IPS DF 6.9 (cell line): ENCODE results near the gene KRI1.
"Not testable (repeated sequence)": the region's sequence is repeated elsewhere in the genome, so short reads cannot be mapped to it uniquely, and the experiment has no call there.

Experiments used
- DNase-seq: peaks from one replicate; pipeline ENCODE4 v3.0.0-alpha.2; 2013; ENCODE audit warnings: low read depth, low spot score
- H3K27ac ChIP-seq: one replicate; pipeline ENCODE4 v1.5.1; 2013; ENCODE audit warnings: low read length, control low read depth
- H3K27me3 ChIP-seq: 2 replicates; pipeline ENCODE4 v1.6.1; 2013; ENCODE audit warnings: mild to moderate bottlenecking, low read length; ENCODE audit not compliant: control insufficient read depth, insufficient read depth
- H3K36me3 ChIP-seq: 2 replicates; pipeline ENCODE4 v1.6.1; 2013; ENCODE audit warnings: low read length; ENCODE audit not compliant: control insufficient read depth, insufficient read depth
- H3K4me1 ChIP-seq: 2 replicates; pipeline ENCODE4 v1.6.1; 2013; ENCODE audit warnings: low read length; ENCODE audit not compliant: control insufficient read depth, insufficient read depth
- H3K4me3 ChIP-seq: 2 replicates; pipeline ENCODE4 v1.5.1; 2013; ENCODE audit warnings: mild to moderate bottlenecking, low read length
- H3K9me3 ChIP-seq: 2 replicates; pipeline ENCODE4 v1.6.1; 2013; ENCODE audit warnings: low read length, inconsistent platforms; ENCODE audit not compliant: control insufficient read depth, insufficient read depth
- WGBS: extraction: QIAGEN DNeasy Blood & Tissue Kit; methylation state at CpG from one replicate; pipeline ENCODE4 v1.1.7; 2013; ENCODE audit warnings: mixed read lengths, missing lambda C conversion rate; ENCODE audit not compliant: insufficient read length, insufficient coverage; 5-methylcytosine and 5-hydroxymethylcytosine counted together

The KRI1 gene

DNA sequence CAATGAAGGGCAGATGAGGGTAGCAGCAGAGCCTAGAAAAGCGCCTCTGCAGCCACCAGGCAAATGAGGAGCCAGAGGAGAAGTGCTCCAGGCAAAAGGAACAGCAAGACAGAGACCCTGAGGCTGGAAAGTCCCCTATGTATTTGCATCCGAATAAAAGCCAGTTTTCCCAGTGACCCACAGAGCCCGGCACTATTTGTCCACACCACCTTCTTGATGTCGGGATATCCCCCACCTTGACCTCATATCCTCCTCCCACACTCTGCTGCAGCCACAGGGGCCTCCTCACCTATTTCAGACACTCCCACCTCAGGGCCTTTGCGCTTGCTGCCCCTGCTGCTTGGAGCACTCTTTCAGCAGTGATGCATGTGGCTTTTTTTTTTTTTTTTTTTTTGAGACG, 15.5 kb downstream of the KRI1 start:
- no peaks in the 10 kb centered on the region for H3K27me3 ChIP-seq
- WGBS: no CpG with 5 or more reads among the region's 6 CpGs
- H3K4me1 ChIP-seq: no peaks in the 10 kb centered on the region
- no peak overlapping the region for H3K4me3 ChIP-seq
- DNase-seq: no peak
- peaks cover 37% of the 10 kb centered on the region for H3K36me3 ChIP-seq
- no peak overlapping the region for H3K27ac ChIP-seq
- no peaks in the 10 kb centered on the region for H3K9me3 ChIP-seq

DNA sequence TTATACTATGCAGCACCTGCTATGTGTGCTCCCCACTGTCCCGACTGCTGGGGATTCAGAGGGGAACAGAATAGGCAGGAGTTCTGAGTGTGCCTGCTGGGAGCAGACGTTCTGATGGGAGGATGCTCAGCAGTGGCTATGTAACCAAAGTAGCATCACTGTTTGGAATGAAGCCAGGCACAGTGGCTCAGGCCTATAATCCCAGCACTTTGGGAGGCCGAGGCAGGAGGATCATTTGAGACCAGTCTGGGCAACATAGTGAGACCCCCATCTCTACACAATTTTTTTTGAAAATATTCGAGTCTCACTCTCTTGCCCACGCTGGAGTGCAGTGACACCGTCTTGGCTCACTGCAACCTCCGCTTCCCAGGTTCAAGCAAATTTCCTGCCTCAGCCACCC, 16.1 kb downstream of the KRI1 start:
- no CpG with 5 or more reads among the region's 7 CpGs for WGBS
- no peak for DNase-seq
- peaks cover under 1% of the 10 kb centered on the region; the same call in 1 of the 2 replicates for H3K4me1 ChIP-seq
- no peak overlapping the region for H3K4me3 ChIP-seq
- H3K27ac ChIP-seq: no peak overlapping the region
- H3K36me3 ChIP-seq: peaks cover 33% of the 10 kb centered on the region
- H3K9me3 ChIP-seq: no peaks in the 10 kb centered on the region
- H3K27me3 ChIP-seq: no peaks in the 10 kb centered on the region

DNA sequence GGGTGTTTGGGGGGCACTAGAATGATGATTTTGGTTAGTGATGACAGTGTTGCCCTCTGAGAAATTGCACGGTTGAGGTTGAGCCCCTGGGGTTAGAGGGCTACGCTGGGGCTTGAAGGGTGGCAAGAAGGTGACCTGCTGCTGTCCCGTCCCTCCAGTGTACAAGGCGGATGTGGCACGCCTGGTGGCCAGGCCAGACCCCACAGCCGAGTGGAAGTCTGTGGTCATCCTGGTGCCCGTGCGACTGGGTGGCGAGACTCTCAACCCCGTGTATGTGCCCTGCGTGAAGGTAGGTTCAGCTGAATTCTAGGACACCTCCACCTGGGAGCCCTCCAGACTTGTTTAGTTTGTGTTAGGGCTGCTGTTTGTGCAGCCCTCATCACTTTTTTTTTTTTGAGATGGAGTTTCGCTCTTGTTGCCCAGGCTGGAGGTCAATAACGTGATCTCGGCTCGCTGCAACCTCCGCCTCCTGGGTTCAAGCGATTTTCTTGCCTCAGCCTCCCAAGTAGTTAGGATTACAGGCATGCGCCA, 17.0 kb downstream of the KRI1 start:
- no CpG with 5 or more reads among the region's 18 CpGs for WGBS
- no peak overlapping the region for H3K4me3 ChIP-seq
- DNase-seq: no peak
- no peaks in the 10 kb centered on the region for H3K9me3 ChIP-seq
- H3K4me1 ChIP-seq: peaks cover 4% of the 10 kb centered on the region; the same call in 1 of the 2 replicates
- H3K27me3 ChIP-seq: no peaks in the 10 kb centered on the region
- H3K36me3 ChIP-seq: peaks cover 25% of the 10 kb centered on the region
- no peak overlapping the region for H3K27ac ChIP-seq

DNA sequence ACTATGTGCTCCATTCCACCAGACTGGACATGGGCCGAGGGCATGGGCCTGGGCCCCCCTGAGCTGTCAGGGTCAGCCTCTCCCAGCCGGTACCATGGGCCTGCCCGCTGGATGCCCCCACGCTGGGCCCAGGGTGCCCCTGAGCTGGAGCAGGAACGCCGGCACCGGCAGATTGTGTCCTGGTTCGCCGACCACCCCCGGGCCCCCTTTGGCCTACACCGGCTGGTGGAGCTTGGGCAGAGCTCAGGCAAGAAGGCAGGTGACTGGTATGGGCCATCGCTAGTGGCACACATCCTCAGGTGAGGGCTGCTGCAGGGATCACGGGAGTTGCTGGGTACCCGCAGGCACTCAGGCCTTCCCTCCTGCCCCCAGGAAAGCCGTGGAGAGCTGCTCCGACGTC, 19.0 kb downstream of the KRI1 start:
- DNase-seq: no peak
- Histone ChIP-seq H3K9me3 (no peaks in the 10 kb centered on the region), H3K27me3 (no peaks in the 10 kb centered on the region), H3K27ac (no peak overlapping the region), H3K36me3 (peaks cover 15% of the 10 kb centered on the region), H3K4me1 (peaks cover 4% of the 10 kb centered on the region; the same call in 1 of the 2 replicates), H3K4me3 (no peak overlapping the region)
- no CpG with 5 or more reads among the region's 17 CpGs for WGBS

DNA sequence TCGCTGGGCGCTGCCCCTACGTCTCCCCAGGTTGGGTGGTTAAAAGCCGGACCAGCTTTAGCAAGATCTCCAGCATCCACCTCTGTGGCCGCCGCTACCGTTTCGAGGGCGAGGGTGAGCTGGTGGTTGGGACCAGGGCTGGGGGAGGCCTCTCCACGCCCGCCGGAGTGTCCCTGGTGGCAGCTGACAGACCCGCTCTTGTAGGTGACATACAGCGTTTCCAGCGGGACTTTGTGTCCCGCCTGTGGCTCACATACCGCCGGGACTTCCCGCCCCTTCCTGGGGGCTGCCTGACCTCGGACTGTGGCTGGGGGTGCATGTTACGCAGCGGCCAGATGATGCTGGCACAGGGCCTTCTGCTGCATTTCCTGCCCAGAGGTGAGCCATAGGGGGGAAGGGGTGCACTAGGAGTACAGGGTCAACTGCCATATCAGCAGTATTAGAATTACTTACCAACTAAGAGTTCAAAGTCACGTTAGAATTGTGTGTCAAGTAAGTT, 21.0 kb downstream of the KRI1 start:
- no CpG with 5 or more reads among the region's 23 CpGs for WGBS
- no peaks in the 10 kb centered on the region for H3K9me3 ChIP-seq
- peak overlapping the region; percentile 98; the same call in 1 of the 2 replicates for H3K4me3 ChIP-seq
- no peak for DNase-seq
- H3K4me1 ChIP-seq: peaks cover 4% of the 10 kb centered on the region; the same call in 1 of the 2 replicates
- peaks cover 15% of the 10 kb centered on the region for H3K36me3 ChIP-seq
- no peak overlapping the region for H3K27ac ChIP-seq
- H3K27me3 ChIP-seq: no peaks in the 10 kb centered on the region

DNA sequence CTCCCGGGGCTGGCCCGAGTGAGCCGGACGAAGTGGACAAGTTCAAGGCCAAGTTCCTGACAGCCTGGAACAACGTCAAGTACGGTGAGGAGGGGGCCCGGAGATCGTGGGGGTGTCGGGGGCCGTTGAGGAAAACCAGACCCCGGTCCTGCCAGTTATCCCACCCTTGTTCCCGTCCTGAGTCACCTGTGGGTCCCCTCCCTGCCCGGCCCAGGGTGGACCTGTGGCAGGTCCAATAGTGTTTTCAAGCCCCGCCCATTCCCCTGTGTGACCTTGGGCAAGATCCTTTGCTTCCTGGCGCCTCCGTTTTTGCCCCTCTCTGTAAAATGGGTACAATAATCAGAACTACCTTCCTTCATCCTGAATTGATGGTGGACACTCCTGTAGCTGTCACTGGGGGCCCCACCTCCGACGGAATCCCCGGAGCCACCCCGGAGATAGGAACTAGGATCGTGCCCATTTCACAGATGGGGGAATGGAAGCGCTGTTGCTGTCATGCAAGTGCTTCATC, 21.5 kb downstream of the KRI1 start:
- H3K4me1 ChIP-seq: peaks cover 4% of the 10 kb centered on the region; the same call in 1 of the 2 replicates
- no peaks in the 10 kb centered on the region for H3K27me3 ChIP-seq
- no peak overlapping the region for H3K27ac ChIP-seq
- DNase-seq: no peak
- H3K36me3 ChIP-seq: peaks cover 15% of the 10 kb centered on the region
- WGBS: no CpG with 5 or more reads among the region's 22 CpGs
- H3K9me3 ChIP-seq: no peaks in the 10 kb centered on the region
- peak overlapping the region; percentile 98 for H3K4me3 ChIP-seq

DNA sequence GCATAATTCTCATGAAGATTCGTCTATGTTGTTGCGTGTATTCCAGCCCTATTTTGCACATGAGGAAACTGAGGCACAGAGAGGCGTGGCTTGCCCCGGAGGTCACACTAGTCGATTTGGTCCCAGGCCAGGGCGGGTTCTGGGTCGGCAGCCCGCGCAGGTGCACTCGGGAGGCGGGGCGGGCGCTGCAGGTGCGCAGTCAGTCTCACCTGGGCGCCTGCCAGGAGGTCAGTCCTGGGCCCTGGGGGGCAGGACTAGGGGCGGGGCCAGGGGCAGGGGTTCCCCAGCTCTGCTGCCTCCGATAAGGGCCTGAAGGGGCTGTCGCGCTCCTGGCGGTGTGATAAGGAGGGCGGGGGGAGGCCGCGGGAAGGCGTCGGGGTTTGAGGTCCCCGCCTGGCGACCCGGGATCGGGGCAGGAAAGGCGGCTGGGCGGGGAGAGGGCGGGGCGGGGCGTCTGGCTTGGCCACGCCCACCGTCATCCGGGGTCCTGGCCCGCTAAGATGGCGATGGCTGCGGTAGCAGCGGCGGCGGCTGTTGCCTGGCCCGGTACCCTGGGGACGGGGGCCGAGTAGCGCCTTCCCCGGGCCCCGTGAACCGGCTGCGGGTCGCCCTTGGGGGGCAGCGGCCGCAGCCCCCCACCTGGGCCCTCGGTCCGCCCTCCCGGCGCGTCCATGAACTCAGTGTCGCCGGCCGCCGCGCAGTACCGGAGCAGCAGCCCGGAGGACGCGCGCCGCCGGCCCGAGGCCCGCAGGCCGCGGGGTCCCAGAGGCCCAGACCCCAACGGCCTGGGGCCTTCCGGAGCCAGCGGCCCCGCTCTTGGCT, 22.2 kb downstream of the KRI1 start, which contains the start of gene ATG4D:
Gene ATG4D (plus strand): TSS at position 485 of the 822 bp plus-strand sequence. CDS start 187 bp downstream, at position 672.
- no peak for DNase-seq
- WGBS: no CpG with 5 or more reads among the region's 79 CpGs
- peaks cover 4% of the 10 kb centered on the region; the same call in 1 of the 2 replicates for H3K4me1 ChIP-seq
- no peaks in the 10 kb centered on the region for H3K9me3 ChIP-seq
- H3K4me3 ChIP-seq: peak within 1 kb of the TSS; percentile 98
- H3K36me3 ChIP-seq: peaks cover 10% of the 10 kb centered on the region
- H3K27me3 ChIP-seq: no peaks in the 10 kb centered on the region
- no peak within 1 kb of the TSS for H3K27ac ChIP-seq

DNA sequence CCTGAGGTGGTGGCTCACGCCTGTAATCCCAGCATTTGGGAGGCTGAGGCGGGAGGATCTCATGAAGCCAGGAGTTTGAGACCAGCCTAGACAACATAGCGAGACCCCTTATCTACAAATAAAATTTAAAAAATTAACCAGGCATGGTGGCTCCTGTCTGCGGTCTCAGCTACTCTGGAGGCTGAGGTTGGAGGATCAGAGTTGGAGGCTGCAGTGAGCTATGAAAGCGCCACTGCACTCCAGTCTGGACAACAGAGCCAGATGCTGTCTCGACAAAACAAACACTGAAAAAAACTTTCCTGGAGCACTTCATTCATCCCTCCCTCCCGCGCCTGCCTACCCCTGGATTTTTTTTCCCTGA, 22.8 kb downstream of the KRI1 start:
- Histone ChIP-seq H3K4me3 (peak overlapping the region; percentile 98; the same call in 1 of the 2 replicates), H3K9me3 (no peaks in the 10 kb centered on the region), H3K36me3 (peaks cover 6% of the 10 kb centered on the region), H3K4me1 (peaks cover 4% of the 10 kb centered on the region; the same call in 1 of the 2 replicates), H3K27me3 (no peaks in the 10 kb centered on the region), H3K27ac (no peak overlapping the region)
- no peak for DNase-seq
- WGBS: no CpG with 5 or more reads among the region's 8 CpGs

DNA sequence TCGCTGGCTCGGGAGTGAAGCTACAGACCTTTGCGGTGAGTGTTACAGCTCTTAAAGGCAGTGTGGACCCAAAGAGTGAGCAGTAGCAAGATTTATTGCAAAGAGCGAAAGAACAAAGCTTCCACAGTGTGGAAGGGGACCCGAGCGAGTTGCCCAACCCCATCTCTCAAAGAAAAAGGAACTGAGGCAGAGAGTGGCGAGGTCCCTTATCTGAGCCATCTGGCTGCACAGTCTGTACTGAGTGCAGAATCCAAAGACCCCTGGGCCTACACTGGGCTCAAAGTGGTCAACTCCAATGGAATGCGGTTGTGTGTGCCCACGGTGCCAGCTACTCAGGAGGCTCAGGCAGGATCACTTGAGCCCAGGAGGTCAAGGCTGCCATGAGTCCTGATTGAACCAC, 26.8 kb downstream of the KRI1 start:
- not testable (repeated sequence) for H3K27me3 ChIP-seq, DNase-seq, H3K4me3 ChIP-seq, H3K4me1 ChIP-seq, H3K27ac ChIP-seq, H3K9me3 ChIP-seq, H3K36me3 ChIP-seq
- WGBS: no CpG with 5 or more reads among the region's 9 CpGs

DNA sequence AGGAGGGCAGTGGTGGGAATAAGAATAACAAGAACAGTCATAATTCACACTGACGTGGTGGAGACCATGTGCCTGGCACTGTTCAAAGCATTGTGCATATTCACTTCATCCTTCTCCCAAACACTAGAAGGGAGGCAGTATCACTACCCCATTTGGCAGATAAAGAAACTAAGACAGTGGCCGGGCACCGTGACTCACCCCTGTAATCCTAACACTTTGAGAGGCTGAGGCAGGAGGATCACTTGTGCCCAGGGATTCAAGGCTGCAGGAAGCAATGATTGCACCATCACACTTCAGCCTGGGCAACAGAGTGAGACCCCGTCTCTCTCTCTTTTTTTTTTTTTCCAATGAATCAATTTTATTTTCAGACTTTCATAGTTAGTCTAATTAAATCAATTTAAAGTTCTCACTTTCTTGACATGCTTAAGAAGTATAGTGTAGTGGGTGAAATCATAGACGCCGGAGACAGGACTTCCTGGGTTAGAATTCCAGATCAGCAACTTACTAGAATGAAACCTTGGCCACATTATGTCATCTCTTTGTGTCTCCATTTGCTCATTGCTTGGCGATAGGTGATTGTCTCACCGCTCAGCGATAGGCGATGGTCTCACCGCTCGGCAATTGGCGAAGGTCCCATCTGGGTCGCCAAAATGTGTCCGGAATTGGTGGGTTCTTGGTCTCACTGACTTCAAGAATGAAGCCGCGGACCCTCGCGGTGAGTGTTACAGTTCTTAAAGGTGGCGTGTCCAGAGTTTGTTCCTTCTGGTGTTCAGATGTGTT, 27.4 kb downstream of the KRI1 start:
- no peak for DNase-seq
- Histone ChIP-seq H3K4me1 (no peaks in the 10 kb centered on the region), H3K4me3 (no peak overlapping the region), H3K36me3 (no peaks in the 10 kb centered on the region), H3K9me3 (no peaks in the 10 kb centered on the region), H3K27ac (no peak overlapping the region), H3K27me3 (no peaks in the 10 kb centered on the region)
- no CpG with 5 or more reads among the region's 20 CpGs for WGBS
